ENCODE data around the gene CCDC152.

DNA sequence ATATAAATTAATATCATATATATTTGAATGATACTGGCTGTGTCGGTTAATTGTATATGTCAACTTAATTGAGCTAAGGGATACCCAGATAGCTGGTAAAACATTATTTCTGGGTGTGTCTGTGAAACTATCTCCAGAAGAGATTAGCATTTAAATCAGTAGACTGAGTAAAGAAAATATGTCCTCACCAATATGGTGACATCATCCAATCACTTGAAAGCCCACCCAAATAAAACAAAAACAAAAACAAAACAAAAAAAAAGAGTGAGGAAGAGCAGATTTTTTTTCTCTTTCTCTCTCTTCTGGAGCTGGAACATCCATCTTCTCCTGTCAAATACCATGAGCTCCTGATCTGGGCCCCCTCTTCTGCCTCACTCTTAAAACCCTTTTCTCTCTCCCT, 15.7 kb upstream of the CCDC152 start:
- TF ChIP-seq, protein P1, sequence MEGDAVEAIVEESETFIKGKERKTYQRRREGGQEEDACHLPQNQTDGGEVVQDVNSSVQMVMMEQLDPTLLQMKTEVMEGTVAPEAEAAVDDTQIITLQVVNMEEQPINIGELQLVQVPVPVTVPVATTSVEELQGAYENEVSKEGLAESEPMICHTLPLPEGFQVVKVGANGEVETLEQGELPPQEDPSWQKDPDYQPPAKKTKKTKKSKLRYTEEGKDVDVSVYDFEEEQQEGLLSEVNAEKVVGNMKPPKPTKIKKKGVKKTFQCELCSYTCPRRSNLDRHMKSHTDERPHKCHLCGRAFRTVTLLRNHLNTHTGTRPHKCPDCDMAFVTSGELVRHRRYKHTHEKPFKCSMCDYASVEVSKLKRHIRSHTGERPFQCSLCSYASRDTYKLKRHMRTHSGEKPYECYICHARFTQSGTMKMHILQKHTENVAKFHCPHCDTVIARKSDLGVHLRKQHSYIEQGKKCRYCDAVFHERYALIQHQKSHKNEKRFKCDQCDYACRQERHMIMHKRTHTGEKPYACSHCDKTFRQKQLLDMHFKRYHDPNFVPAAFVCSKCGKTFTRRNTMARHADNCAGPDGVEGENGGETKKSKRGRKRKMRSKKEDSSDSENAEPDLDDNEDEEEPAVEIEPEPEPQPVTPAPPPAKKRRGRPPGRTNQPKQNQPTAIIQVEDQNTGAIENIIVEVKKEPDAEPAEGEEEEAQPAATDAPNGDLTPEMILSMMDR (IDR thresholded peaks at IDR 0.05), result no peak
- TF ChIP-seq EP300 (IDR thresholded peaks at IDR 0.05), result no peak
- TF ChIP-seq POLR2A (IDR thresholded peaks at IDR 0.05), result no peak
- no peak for TF ChIP-seq POLR2AphosphoS5 (IDR thresholded peaks at IDR 0.05)

Data from suprapubic skin (tissue), 4 donors.